ENCODE results near the gene NXPE4. TPM values are rescaled to one million over a fixed set of nuclear protein-coding genes. Genes with fewer than 3 reads are reported as not detected.
"Not testable (repeated sequence)": the region's sequence is repeated elsewhere in the genome, so short reads cannot be mapped to it uniquely, and the experiment has no call there.

NXPE4 gene
- total and polyA plus RNA-seq, 2 of the 8 experiments (the other 6 are each of a cell fraction or from before 2014, with no cell fraction given) = not detected

DNA sequence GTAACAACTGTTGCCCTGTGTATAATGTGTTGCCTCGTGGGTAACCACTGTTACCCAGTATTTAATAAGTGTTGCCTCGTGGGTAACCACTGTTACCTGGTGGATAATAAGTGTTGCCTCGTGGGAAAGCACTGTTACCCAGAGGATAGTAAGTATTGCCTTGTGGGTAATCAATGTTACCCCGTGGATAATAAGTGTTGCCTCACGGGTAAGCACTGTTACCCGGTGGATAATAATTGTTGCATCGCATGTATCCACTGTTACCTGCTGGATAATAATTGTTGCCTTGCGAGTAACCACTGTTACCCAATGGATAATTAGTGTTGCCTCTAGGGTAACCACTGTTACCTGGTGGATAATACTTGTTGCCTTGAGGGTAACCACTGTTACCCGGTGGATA, 17.1 kb upstream of the NXPE4 start (continued):
- TF ChIP-seq NANOG (IDR thresholded peaks at IDR 0.05; ENCODE audit: insufficient read depth, low read depth, low read length, poor library complexity, severe bottlenecking) (no peak), POLR2A (IDR thresholded peaks at IDR 0.05; ENCODE audit: control extremely low read depth in 1 of 2, low read depth in 2 of 2, low read length in 2 of 2) (no peak)

GRCh38 chr11:114612199-114612598, 16.6 kb upstream of the NXPE4 start:
- 84% methylated on average over 8 of the region's 9 CpGs; no CpG with 5 or more reads in 1 of the 2 experiments for WGBS, 2 experiments (ENCODE audit: extremely low coverage in 1 of 2, insufficient coverage in 1 of 2, insufficient read length in 1 of 2, insufficient replicate concordance in 2 of 2, low coverage in 1 of 2, low lambda C conversion rate in 2 of 2, missing lambda C conversion rate in 1 of 2)
- H4K91ac ChIP-seq (replicated peaks; ENCODE audit: insufficient read length, low read length); H2BK120ac ChIP-seq (replicated peaks; ENCODE audit: low read depth, low read length); DNase-seq (ENCODE audit: low read depth in 1 of 2, low spot score in 2 of 2); H3K23ac ChIP-seq (ENCODE audit: insufficient read length); H3K56ac ChIP-seq (replicated peaks; ENCODE audit: insufficient read length, low read depth, low read length); H3K18ac ChIP-seq (ENCODE audit: extremely low read depth, low read length); POLR2A ChIA-PET (ENCODE audit: partially characterized antibody); H3K23me2 ChIP-seq (ENCODE audit: low read depth, low read length); H3K4me2 ChIP-seq (ENCODE audit: insufficient read depth in 1 of 2, low read depth in 2 of 2, low read length in 2 of 2); H2AK5ac ChIP-seq (ENCODE audit: low read depth, low read length); H3K79me1 ChIP-seq (ENCODE audit: low read depth, low read length); H3K27me3 ChIP-seq (replicated peaks in 1 of 4; ENCODE audit: control insufficient read depth in 3 of 4, extremely low read depth in 1 of 4, insufficient read depth in 3 of 4, low read length in 3 of 4); H3K79me2 ChIP-seq (ENCODE audit: control insufficient read depth in 1 of 2, insufficient read depth in 2 of 2, low read length in 2 of 2); H3K4ac ChIP-seq (replicated peaks; ENCODE audit: insufficient read length, low read depth, low read length); H2BK15ac ChIP-seq (ENCODE audit: low read length); H2AFZ ChIP-seq (ENCODE audit: low read length); H4K5ac ChIP-seq (ENCODE audit: insufficient read length, low read depth, low read length); H2BK12ac ChIP-seq (ENCODE audit: low read depth, low read length); H3K27ac ChIP-seq (ENCODE audit: low read depth, low read length); H3K9ac ChIP-seq (replicated peaks in 1 of 4; ENCODE audit: extremely low read depth in 1 of 4, low read depth in 3 of 4, low read length in 3 of 4); FAIRE-seq; H3K4me3 ChIP-seq (ENCODE audit: extremely low read depth in 1 of 4, insufficient read depth in 2 of 4, low read depth in 3 of 4, low read length in 4 of 4); H2BK5ac ChIP-seq (ENCODE audit: low read depth, low read length); H3K4me1 ChIP-seq (replicated peaks in 1 of 4; ENCODE audit: control insufficient read depth in 3 of 4, insufficient read depth in 4 of 4, low read length in 3 of 4); H2BK20ac ChIP-seq (ENCODE audit: low read length); H3K36me3 ChIP-seq (ENCODE audit: control insufficient read depth in 2 of 4, insufficient read depth in 4 of 4, low read length in 3 of 4); H3K14ac ChIP-seq (ENCODE audit: insufficient read length); H4K8ac ChIP-seq (ENCODE audit: extremely low read depth, insufficient read depth, low read length); H4K20me1 ChIP-seq (replicated peaks in 1 of 2; ENCODE audit: control insufficient read depth in 1 of 2, insufficient read depth in 2 of 2, low read length in 2 of 2); CTCF ChIA-PET (ENCODE audit: partially characterized antibody): not testable (repeated sequence)
- H3K9me3 ChIP-seq (ENCODE audit: insufficient read depth in 2 of 2, low read depth in 1 of 2, low read length in 1 of 2) = peaks cover 20 to 64% of the 10 kb centered on the region in 2 experiments; a peak in 3 of 4 replicates

Measured in H1 (cell line).